Common myeloid progenitor, CD34-positive (primary cell): ENCODE results near the gene NIT2.

ENCODE experiments used
- CTCF ChIA-PET: fragments of 350-600 bp; sonication (Branson Sonifier 250); formaldehyde crosslinking; loops from one replicate; lab custom pipeline; 2021; ENCODE audit warnings: antibody characterized with exemption; lab: Charles Lee
- POLR2A ChIA-PET: fragments of 350-600 bp; sonication (Branson Sonifier 250); formaldehyde crosslinking; loops from one replicate; lab custom pipeline; 2021; ENCODE audit warnings: antibody characterized with exemption; lab: Charles Lee
- DNase-seq, 3 donors: peaks; one replicate each; pipeline versions ENCODE4 v3.0.0 to v3.0.0-alpha.2; 2013
- H3K27ac ChIP-seq, 2 experiments: 1 replicate in 1 of 2; 2 replicates in 1 of 2; pipeline ENCODE4 v1.7.0; 2013; ENCODE audit warnings: inconsistent platforms in 2 of 2, low read length in 2 of 2, mild to moderate bottlenecking in 2 of 2, low read depth in 1 of 2, moderate library complexity in 1 of 2; ENCODE audit not compliant: severe bottlenecking in 2 of 2, insufficient read depth in 1 of 2, poor library complexity in 1 of 2
- H3K27me3 ChIP-seq, 5 experiments: replicated peaks in 2 of 5; 1 replicate in 3 of 5; 2 replicates in 2 of 5; pipeline versions ENCODE4 v1.6.1 to v1.7.0; 2013; ENCODE audit warnings: low read length in 4 of 5, mild to moderate bottlenecking in 2 of 5, moderate library complexity in 2 of 5, inconsistent platforms in 1 of 5; ENCODE audit not compliant: insufficient read depth in 5 of 5, control insufficient read depth in 4 of 5
- H3K36me3 ChIP-seq, 4 experiments: 1 replicate in 2 of 4; 2 replicates in 2 of 4; pipeline versions ENCODE4 v1.6.1 to v1.7.0; 2013; ENCODE audit warnings: low read length in 3 of 4, control low read depth in 1 of 4, mild to moderate bottlenecking in 1 of 4; ENCODE audit not compliant: control insufficient read depth in 4 of 4, insufficient read depth in 4 of 4
- H3K4me1 ChIP-seq, 4 experiments: 1 replicate in 3 of 4; 2 replicates in 1 of 4; pipeline versions ENCODE4 v1.6.1 to v1.7.1; 2013; ENCODE audit warnings: low read length in 3 of 4, mild to moderate bottlenecking in 3 of 4, control low read depth in 1 of 4, inconsistent platforms in 1 of 4, moderate library complexity in 1 of 4; ENCODE audit not compliant: control insufficient read depth in 4 of 4, insufficient read depth in 4 of 4; ENCODE audit errors: control extremely low read depth in 1 of 4
- H3K4me3 ChIP-seq, 7 experiments: 1 replicate in 4 of 7; 2 replicates in 3 of 7; pipeline versions ENCODE4 v1.5.1 to v1.7.0; 2013; ENCODE audit warnings: mild to moderate bottlenecking in 7 of 7, low read length in 6 of 7, moderate library complexity in 6 of 7, inconsistent platforms in 2 of 7, low read depth in 2 of 7, control low read depth in 1 of 7; ENCODE audit not compliant: insufficient read depth in 4 of 7, control insufficient read depth in 1 of 7; ENCODE audit errors: extremely low read depth in 1 of 7
- H3K9me3 ChIP-seq, 5 experiments: 1 replicate in 4 of 5; 2 replicates in 1 of 5; pipeline versions ENCODE4 v1.6.1 to v1.7.1; 2013; ENCODE audit warnings: low read length in 4 of 5, mild to moderate bottlenecking in 2 of 5, inconsistent platforms in 1 of 5, low read depth in 1 of 5, moderate library complexity in 1 of 5; ENCODE audit not compliant: control insufficient read depth in 4 of 5, insufficient read depth in 2 of 5; ENCODE audit errors: control extremely low read depth in 1 of 5
- WGBS: methylation state at CpG from one replicate; pipeline ENCODE4 v1.1.5; 2013; ENCODE audit not compliant: insufficient coverage; 5-methylcytosine and 5-hydroxymethylcytosine counted together

The NIT2 gene

DNA sequence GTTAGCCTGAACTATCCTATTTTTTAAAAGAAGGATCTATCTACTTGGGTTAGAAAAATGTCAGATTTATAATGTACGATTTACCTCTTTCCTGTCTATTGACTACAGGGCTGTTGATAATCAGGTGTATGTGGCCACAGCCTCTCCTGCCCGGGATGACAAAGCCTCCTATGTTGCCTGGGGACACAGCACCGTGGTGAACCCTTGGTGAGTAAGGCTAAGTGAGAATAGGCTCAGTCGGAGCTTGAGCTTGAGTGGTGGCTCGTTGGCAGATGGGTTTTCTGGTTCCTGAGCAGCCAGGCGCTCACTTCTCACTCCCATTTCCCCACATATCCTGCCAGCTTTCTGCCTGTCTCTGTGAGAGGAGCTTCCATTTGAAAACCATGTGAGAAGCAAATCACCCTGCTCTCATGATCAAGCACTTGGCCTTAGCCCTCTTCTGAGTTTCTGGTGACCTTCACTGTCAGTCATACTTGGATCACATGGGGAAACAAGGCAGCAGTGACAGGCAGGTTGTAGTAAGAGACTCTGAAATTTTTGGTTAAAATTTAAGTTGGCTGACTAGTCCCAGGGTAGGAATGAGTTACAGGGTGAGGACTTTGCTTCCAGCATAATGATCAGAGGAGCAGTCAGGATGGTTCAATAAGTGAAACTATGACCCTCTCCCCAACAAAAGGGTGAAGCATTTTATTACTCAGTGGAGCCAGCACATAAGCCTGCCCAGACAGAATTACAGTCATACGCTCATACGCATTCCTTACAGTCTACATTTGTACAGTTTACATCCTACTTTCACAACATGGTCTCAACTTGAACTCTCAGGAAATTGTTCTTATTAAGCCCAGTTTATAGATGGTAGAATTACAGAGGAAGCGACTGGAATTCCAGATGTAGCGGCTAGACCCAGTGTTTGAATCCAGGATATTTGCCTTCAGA lies 18.0 kb downstream of the NIT2 start:
- CTCF ChIA-PET = no interaction called here
- Histone ChIP-seq H3K27me3 (no peaks in the 10 kb centered on the region), H3K4me3 (no peak overlapping the region), H3K27ac (no peak overlapping the region), H3K36me3 (peaks cover 15 to 71% (median 50%) of the 10 kb centered on the region in 4 experiments), H3K4me1 (peaks cover 0 to 18% (median 6%) of the 10 kb centered on the region in 4 experiments), H3K9me3 (peaks cover 0 to 6% (median 0%) of the 10 kb centered on the region in 5 experiments)
- no peak for DNase-seq
- 95% methylated on average over 7 of the region's 10 CpGs for WGBS
- POLR2A ChIA-PET = no interaction called here

DNA sequence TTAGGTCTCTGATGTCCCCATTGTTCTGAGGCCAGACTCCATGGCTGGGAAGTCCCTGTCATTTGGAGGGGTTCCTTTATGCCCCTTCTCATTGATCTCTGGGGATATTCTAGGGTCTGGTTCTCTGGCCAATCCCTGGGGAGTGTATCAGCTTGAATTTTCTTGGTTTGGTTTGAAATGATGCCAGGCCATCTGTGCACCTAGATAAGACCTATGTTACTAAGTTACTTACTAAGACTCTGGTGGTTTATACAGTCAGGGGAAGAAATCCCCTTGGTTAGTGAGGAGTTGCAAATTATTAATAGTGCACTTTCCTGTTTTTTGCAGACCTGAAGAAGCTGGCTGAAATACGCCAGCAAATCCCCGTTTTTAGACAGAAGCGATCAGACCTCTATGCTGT lies 20.3 kb downstream of the NIT2 start:
- peak; percentile 61 to 93 (median 90) for DNase-seq
- no peak overlapping the region for H3K27ac ChIP-seq
- H3K27me3 ChIP-seq = no peaks in the 10 kb centered on the region
- H3K36me3 ChIP-seq = peaks cover 12 to 59% (median 36%) of the 10 kb centered on the region in 4 experiments
- ChIA-PET POLR2A (interaction anchor here (1.8 kb wide), 1 partner anchor 20 kb away, joined by 10 read pairs; the partner anchor contains the start of gene NIT2), CTCF (interaction anchor here (1.1 to 2.0 kb wide), 3 partner anchors 9 to 17 kb away, joined by 3 to 5 read pairs (median 4); no protein-coding TSS in a partner anchor)
- peak overlapping the region in 1 of 7 experiments; percentile 23 for H3K4me3 ChIP-seq
- WGBS = no CpG with 5 or more reads among the region's 3 CpGs
- H3K4me1 ChIP-seq = peaks cover 0 to 18% (median 6%) of the 10 kb centered on the region in 4 experiments
- H3K9me3 ChIP-seq = peaks cover 0 to 4% (median 0%) of the 10 kb centered on the region in 5 experiments

DNA sequence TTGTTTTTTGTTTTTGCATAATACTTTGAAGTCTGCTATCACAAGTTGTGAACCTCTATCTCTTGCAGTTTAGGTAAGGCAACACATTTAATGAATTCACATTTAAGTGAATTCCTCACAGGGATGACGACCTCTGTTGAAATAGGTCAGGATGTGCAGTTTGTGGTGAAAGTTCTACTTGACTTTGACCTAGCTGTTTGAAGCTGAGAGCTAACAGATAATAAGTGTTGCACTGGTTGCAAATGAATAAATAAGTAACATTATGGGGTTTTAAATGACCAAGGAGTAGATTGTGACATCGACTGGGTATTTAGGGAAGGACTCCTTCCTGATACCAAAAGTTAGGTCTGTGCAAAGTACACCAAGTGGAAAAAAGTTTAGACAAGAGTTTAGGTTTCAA lies 23.9 kb downstream of the NIT2 start:
- Histone ChIP-seq H3K36me3 (peaks cover 3 to 66% (median 37%) of the 10 kb centered on the region in 4 experiments), H3K4me3 (no peak overlapping the region), H3K27me3 (no peaks in the 10 kb centered on the region), H3K4me1 (peaks cover 0 to 18% (median 6%) of the 10 kb centered on the region in 4 experiments), H3K27ac (no peak overlapping the region), H3K9me3 (peaks cover 0 to 7% (median 3%) of the 10 kb centered on the region in 5 experiments)
- DNase-seq = no peak
- CTCF ChIA-PET = interaction anchor here (1.3 to 1.4 kb wide), 2 partner anchors 25 to 28 kb away, joined by 3 to 5 read pairs; no protein-coding TSS in a partner anchor
- 100% methylated on average over 1 of the region's 2 CpGs for WGBS
- POLR2A ChIA-PET = no interaction called here

GRCh38 chr3:100359035-100359434 lies 24.5 kb downstream of the NIT2 start:
- POLR2A ChIA-PET = no interaction called here
- WGBS = 100% methylated on average over 2 of the region's 3 CpGs
- CTCF ChIA-PET = interaction anchor here (1.3 to 2.3 kb wide), 4 partner anchors 10 to 27 kb away, joined by 3 to 10 read pairs (median 6); partner anchors contain the start of gene NIT2
- Histone ChIP-seq H3K36me3 (peaks cover 3 to 68% (median 38%) of the 10 kb centered on the region in 4 experiments), H3K4me3 (no peak overlapping the region), H3K27me3 (no peaks in the 10 kb centered on the region), H3K27ac (no peak overlapping the region), H3K4me1 (peaks cover 0 to 16% (median 5%) of the 10 kb centered on the region in 4 experiments), H3K9me3 (peaks cover 0 to 7% (median 3%) of the 10 kb centered on the region in 5 experiments)
- no peak for DNase-seq

GRCh38 chr3:100360757-100361496 lies 26.4 kb downstream of the NIT2 start:
- ChIA-PET CTCF (interaction anchor here (0.7 to 2.3 kb wide), 7 partner anchors 8 to 1356 kb away, joined by 3 to 10 read pairs (median 3); partner anchors contain the start of gene NIT2), POLR2A (interaction anchor here (0.6 kb wide), 1 partner anchor 1395 kb away, joined by 3 read pairs; no protein-coding TSS in a partner anchor)
- 100% methylated on average over 2 of the region's 4 CpGs for WGBS
- no peak overlapping the region for H3K4me3 ChIP-seq
- peaks cover 9 to 64% (median 45%) of the 10 kb centered on the region in 4 experiments for H3K36me3 ChIP-seq
- DNase-seq = no peak
- no peaks in the 10 kb centered on the region for H3K27me3 ChIP-seq
- H3K27ac ChIP-seq = no peak overlapping the region
- H3K4me1 ChIP-seq = no peaks in the 10 kb centered on the region
- H3K9me3 ChIP-seq = peaks cover 0 to 7% (median 3%) of the 10 kb centered on the region in 5 experiments

GRCh38 chr3:100361897-100362296 lies 27.3 kb downstream of the NIT2 start:
- Histone ChIP-seq H3K9me3 (peaks cover 0 to 7% (median 3%) of the 10 kb centered on the region in 5 experiments), H3K27me3 (no peaks in the 10 kb centered on the region), H3K27ac (no peak overlapping the region), H3K4me1 (no peaks in the 10 kb centered on the region), H3K36me3 (peaks cover 12 to 67% (median 45%) of the 10 kb centered on the region in 4 experiments), H3K4me3 (no peak overlapping the region)
- 100% methylated on average over 1 of the region's 1 CpG for WGBS
- DNase-seq = no peak
- POLR2A ChIA-PET = no interaction called here
- CTCF ChIA-PET = interaction anchor here (0.6 kb wide), 1 partner anchor 34 kb away, joined by 3 read pairs; no protein-coding TSS in a partner anchor
